Ishikawa (cell line): ENCODE measurements around the gene PIAS3.

Experiments used
- CEBPB ChIP-seq: IDR thresholded peaks from 2 replicates; pipeline ENCODE4 v1.6.1; 2012
- CREB1 ChIP-seq: IDR thresholded peaks from 2 replicates; pipeline ENCODE4 v1.6.1; 2012; ENCODE audit warnings: low read depth
- EP300 ChIP-seq: IDR thresholded peaks from 2 replicates; pipeline ENCODE4 v1.6.1; 2012; ENCODE audit warnings: borderline replicate concordance
- NFIC ChIP-seq: IDR thresholded peaks from 2 replicates; pipeline ENCODE4 v1.6.1; 2012
- RAD21 ChIP-seq: IDR thresholded peaks from 2 replicates; pipeline ENCODE4 v1.6.1; 2012; ENCODE audit warnings: low read depth
- TAF1 ChIP-seq: IDR thresholded peaks from 2 replicates; pipeline ENCODE4 v1.6.1; 2012; ENCODE audit warnings: low read depth, mild to moderate bottlenecking
- TCF12 ChIP-seq: IDR thresholded peaks from 2 replicates; pipeline ENCODE4 v1.6.1; 2012; ENCODE audit warnings: low read depth
- TEAD4 ChIP-seq: IDR thresholded peaks from 2 replicates; pipeline ENCODE4 v1.6.1; 2012
- TF ChIP-seq, protein P1 (sequence below): IDR thresholded peaks from 2 replicates; pipeline ENCODE4 v1.6.1; 2012
- TF ChIP-seq, protein P2 (sequence below): IDR thresholded peaks from 2 replicates; pipeline ENCODE4 v1.6.1; 2012
- TF ChIP-seq, protein P3 (sequence below): IDR thresholded peaks from 2 replicates; pipeline ENCODE4 v1.6.1; 2012; ENCODE audit warnings: low read depth, mild to moderate bottlenecking

DNA sequence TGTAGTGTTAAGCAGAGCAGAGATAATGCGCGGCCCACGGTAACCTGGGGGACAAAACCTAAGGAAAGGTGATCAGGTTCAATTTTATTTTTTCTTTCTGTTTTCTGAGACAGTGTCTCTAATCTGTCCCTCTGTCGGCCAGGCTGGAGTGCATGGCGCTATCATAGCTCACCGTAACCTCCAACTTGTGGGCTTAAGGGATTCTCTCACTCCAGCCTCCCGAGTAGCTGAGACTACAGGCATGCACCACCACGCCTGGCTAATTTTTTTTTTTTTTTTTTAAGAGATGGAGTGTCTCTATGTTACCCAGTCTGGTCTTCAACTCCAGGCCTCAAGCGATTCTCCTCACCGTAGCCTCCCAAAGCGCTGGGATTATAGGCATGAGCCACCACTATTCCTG is 27.5 kb upstream of the PIAS3 start:
- TF ChIP-seq TCF12 (no peak), TEAD4 (no peak), TAF1 (no peak), RAD21 (no peak), CEBPB (no peak), EP300 (no peak), NFIC (no peak), CREB1 (no peak)
- TF ChIP-seq, protein P1, sequence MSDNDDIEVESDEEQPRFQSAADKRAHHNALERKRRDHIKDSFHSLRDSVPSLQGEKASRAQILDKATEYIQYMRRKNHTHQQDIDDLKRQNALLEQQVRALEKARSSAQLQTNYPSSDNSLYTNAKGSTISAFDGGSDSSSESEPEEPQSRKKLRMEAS = no peak
- TF ChIP-seq, protein P2, sequence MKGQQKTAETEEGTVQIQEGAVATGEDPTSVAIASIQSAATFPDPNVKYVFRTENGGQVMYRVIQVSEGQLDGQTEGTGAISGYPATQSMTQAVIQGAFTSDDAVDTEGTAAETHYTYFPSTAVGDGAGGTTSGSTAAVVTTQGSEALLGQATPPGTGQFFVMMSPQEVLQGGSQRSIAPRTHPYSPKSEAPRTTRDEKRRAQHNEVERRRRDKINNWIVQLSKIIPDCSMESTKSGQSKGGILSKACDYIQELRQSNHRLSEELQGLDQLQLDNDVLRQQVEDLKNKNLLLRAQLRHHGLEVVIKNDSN = no peak
- TF ChIP-seq, protein P3, sequence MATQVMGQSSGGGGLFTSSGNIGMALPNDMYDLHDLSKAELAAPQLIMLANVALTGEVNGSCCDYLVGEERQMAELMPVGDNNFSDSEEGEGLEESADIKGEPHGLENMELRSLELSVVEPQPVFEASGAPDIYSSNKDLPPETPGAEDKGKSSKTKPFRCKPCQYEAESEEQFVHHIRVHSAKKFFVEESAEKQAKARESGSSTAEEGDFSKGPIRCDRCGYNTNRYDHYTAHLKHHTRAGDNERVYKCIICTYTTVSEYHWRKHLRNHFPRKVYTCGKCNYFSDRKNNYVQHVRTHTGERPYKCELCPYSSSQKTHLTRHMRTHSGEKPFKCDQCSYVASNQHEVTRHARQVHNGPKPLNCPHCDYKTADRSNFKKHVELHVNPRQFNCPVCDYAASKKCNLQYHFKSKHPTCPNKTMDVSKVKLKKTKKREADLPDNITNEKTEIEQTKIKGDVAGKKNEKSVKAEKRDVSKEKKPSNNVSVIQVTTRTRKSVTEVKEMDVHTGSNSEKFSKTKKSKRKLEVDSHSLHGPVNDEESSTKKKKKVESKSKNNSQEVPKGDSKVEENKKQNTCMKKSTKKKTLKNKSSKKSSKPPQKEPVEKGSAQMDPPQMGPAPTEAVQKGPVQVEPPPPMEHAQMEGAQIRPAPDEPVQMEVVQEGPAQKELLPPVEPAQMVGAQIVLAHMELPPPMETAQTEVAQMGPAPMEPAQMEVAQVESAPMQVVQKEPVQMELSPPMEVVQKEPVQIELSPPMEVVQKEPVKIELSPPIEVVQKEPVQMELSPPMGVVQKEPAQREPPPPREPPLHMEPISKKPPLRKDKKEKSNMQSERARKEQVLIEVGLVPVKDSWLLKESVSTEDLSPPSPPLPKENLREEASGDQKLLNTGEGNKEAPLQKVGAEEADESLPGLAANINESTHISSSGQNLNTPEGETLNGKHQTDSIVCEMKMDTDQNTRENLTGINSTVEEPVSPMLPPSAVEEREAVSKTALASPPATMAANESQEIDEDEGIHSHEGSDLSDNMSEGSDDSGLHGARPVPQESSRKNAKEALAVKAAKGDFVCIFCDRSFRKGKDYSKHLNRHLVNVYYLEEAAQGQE = no peak
